Common myeloid progenitor, CD34-positive (primary cell): ENCODE results near the gene LELP1.

ENCODE experiments used
- CTCF ChIA-PET: fragments of 350-600 bp; sonication (Branson Sonifier 250); formaldehyde crosslinking; loops from one replicate; lab custom pipeline; 2021; ENCODE audit warnings: antibody characterized with exemption; lab: Charles Lee
- POLR2A ChIA-PET: fragments of 350-600 bp; sonication (Branson Sonifier 250); formaldehyde crosslinking; loops from one replicate; lab custom pipeline; 2021; ENCODE audit warnings: antibody characterized with exemption; lab: Charles Lee
- DNase-seq, 3 donors: peaks; one replicate each; pipeline versions ENCODE4 v3.0.0 to v3.0.0-alpha.2; 2013
- H3K27ac ChIP-seq, 2 experiments: 1 replicate in 1 of 2; 2 replicates in 1 of 2; pipeline ENCODE4 v1.7.0; 2013; ENCODE audit warnings: inconsistent platforms in 2 of 2, low read length in 2 of 2, mild to moderate bottlenecking in 2 of 2, low read depth in 1 of 2, moderate library complexity in 1 of 2; ENCODE audit not compliant: severe bottlenecking in 2 of 2, insufficient read depth in 1 of 2, poor library complexity in 1 of 2
- H3K27me3 ChIP-seq, 5 experiments: replicated peaks in 2 of 5; 1 replicate in 3 of 5; 2 replicates in 2 of 5; pipeline versions ENCODE4 v1.6.1 to v1.7.0; 2013; ENCODE audit warnings: low read length in 4 of 5, mild to moderate bottlenecking in 2 of 5, moderate library complexity in 2 of 5, inconsistent platforms in 1 of 5; ENCODE audit not compliant: insufficient read depth in 5 of 5, control insufficient read depth in 4 of 5
- H3K36me3 ChIP-seq, 4 experiments: 1 replicate in 2 of 4; 2 replicates in 2 of 4; pipeline versions ENCODE4 v1.6.1 to v1.7.0; 2013; ENCODE audit warnings: low read length in 3 of 4, control low read depth in 1 of 4, mild to moderate bottlenecking in 1 of 4; ENCODE audit not compliant: control insufficient read depth in 4 of 4, insufficient read depth in 4 of 4
- H3K4me1 ChIP-seq, 4 experiments: 1 replicate in 3 of 4; 2 replicates in 1 of 4; pipeline versions ENCODE4 v1.6.1 to v1.7.1; 2013; ENCODE audit warnings: low read length in 3 of 4, mild to moderate bottlenecking in 3 of 4, control low read depth in 1 of 4, inconsistent platforms in 1 of 4, moderate library complexity in 1 of 4; ENCODE audit not compliant: control insufficient read depth in 4 of 4, insufficient read depth in 4 of 4; ENCODE audit errors: control extremely low read depth in 1 of 4
- H3K4me3 ChIP-seq, 7 experiments: 1 replicate in 4 of 7; 2 replicates in 3 of 7; pipeline versions ENCODE4 v1.5.1 to v1.7.0; 2013; ENCODE audit warnings: mild to moderate bottlenecking in 7 of 7, low read length in 6 of 7, moderate library complexity in 6 of 7, inconsistent platforms in 2 of 7, low read depth in 2 of 7, control low read depth in 1 of 7; ENCODE audit not compliant: insufficient read depth in 4 of 7, control insufficient read depth in 1 of 7; ENCODE audit errors: extremely low read depth in 1 of 7
- H3K9me3 ChIP-seq, 5 experiments: 1 replicate in 4 of 5; 2 replicates in 1 of 5; pipeline versions ENCODE4 v1.6.1 to v1.7.1; 2013; ENCODE audit warnings: low read length in 4 of 5, mild to moderate bottlenecking in 2 of 5, inconsistent platforms in 1 of 5, low read depth in 1 of 5, moderate library complexity in 1 of 5; ENCODE audit not compliant: control insufficient read depth in 4 of 5, insufficient read depth in 2 of 5; ENCODE audit errors: control extremely low read depth in 1 of 5
- WGBS: methylation state at CpG from one replicate; pipeline ENCODE4 v1.1.5; 2013; ENCODE audit not compliant: insufficient coverage; 5-methylcytosine and 5-hydroxymethylcytosine counted together

The LELP1 gene

DNA sequence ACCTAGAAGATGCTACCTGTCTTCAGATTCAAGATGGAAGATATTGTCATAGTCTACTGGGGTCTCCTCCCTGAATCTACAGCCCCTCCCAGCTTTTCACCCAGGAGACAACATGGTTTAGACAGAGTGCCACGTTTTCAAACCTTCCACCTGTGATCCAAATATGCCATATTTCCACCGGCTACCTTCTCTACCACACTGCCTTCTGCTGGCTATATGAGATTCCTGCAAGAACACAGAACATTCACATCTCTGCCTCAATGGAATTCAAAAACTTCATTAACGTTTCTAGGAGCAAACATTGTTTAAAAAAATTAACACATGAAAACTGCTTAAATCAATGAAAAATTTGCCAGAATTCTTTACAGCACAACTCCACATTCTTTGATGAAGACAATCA lies 12.9 kb upstream of the LELP1 start:
- peak in 1 of 3 donors; percentile 1 for DNase-seq
- POLR2A ChIA-PET: no interaction called here
- 30% methylated on average over 3 of the region's 3 CpGs for WGBS
- H3K9me3 ChIP-seq: no peaks in the 10 kb centered on the region
- CTCF ChIA-PET: interaction anchor here (2.5 kb wide), 1 partner anchor 38 kb away, joined by 8 read pairs; no protein-coding TSS in a partner anchor
- H3K36me3 ChIP-seq: no peaks in the 10 kb centered on the region
- no peak overlapping the region for H3K4me3 ChIP-seq
- H3K4me1 ChIP-seq: peaks cover 0 to 5% (median 0%) of the 10 kb centered on the region in 4 experiments
- no peak overlapping the region for H3K27ac ChIP-seq
- peaks cover 0 to 18% (median 8%) of the 10 kb centered on the region in 5 experiments for H3K27me3 ChIP-seq

- no peaks in the 10 kb centered on the region for H3K9me3 ChIP-seq
- peak in 1 of 3 donors; percentile 3 for DNase-seq
- CTCF ChIA-PET: interaction anchor here (1.0 to 2.5 kb wide), 5 partner anchors 29 to 322 kb away, joined by 3 to 13 read pairs (median 3); no protein-coding TSS in a partner anchor
- 20% methylated on average over 1 of the region's 3 CpGs for WGBS
- H3K27me3 ChIP-seq: peaks cover 0 to 20% (median 8%) of the 10 kb centered on the region in 5 experiments
- H3K4me1 ChIP-seq: peaks cover 0 to 5% (median 0%) of the 10 kb centered on the region in 4 experiments
- POLR2A ChIA-PET: no interaction called here
- no peak overlapping the region for H3K27ac ChIP-seq
- H3K36me3 ChIP-seq: no peaks in the 10 kb centered on the region
- H3K4me3 ChIP-seq: no peak overlapping the region
These were observed 10.5 kb upstream of the LELP1 start for GRCh38 chr1:153192697-153193096.

DNA sequence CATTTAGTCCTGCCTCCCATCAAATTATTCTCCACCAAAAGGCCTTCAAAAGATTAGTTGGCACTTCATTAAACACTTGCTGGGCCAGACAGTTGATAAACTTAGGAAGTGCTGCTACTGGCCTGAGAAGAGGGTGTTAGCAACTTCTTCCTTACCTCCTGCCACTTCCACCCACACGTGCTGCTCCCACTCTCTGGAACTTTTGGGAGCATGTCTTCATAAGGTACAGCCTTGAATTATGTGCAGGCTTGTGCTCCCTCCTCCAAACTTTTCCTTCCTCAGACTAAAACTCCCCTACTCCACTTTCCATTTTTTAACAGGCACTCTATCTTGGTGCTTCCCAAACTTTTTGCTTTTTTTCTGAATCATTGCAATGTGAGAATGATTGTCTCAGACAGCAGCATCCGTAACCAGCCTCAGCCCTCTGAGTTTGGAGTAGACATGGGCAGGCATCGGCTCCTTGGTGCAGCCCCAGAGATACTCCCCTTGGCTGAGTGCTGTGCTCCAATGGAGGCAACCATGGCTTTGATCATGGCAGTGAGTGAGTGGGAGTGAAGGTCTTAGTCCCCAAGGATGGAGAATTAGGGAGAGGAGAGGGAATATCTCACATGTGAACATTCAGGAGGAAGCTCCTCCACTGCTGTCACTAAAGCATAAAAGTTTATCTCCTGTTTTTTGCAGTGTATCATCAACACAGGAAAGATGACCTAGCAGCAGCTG lies 8.7 kb upstream of the LELP1 start:
- ChIA-PET POLR2A (no interaction called here), CTCF (no interaction called here)
- Histone ChIP-seq H3K4me3 (no peak overlapping the region), H3K27me3 (peaks cover 0 to 22% (median 8%) of the 10 kb centered on the region in 5 experiments), H3K4me1 (peaks cover 0 to 5% (median 0%) of the 10 kb centered on the region in 4 experiments), H3K27ac (no peak overlapping the region), H3K9me3 (no peaks in the 10 kb centered on the region), H3K36me3 (no peaks in the 10 kb centered on the region)
- no peak for DNase-seq
- WGBS: 81% methylated on average over 3 of the region's 3 CpGs

DNA sequence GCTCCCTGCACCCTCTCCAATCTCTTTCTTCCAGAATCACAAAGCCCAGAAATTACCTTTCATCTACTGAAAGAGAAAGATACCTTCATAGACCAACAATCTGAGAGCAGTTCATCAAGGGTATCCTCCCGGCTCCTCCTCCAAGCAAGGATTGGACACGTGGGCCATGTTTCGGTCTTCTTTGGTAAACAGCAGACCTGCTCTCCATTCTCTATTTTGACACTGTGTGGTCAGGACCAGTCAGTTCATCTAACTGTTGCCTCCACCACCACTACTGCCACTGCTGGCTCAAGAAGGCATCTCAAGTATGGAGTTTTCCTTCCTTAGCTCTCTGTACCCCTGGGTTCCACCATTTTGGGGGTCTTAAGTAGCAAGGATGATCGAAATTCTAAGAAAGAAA lies 8.0 kb upstream of the LELP1 start:
- Histone ChIP-seq H3K9me3 (no peaks in the 10 kb centered on the region), H3K36me3 (no peaks in the 10 kb centered on the region), H3K4me3 (no peak overlapping the region), H3K4me1 (peaks cover 0 to 5% (median 0%) of the 10 kb centered on the region in 4 experiments), H3K27me3 (peaks cover 0 to 19% (median 8%) of the 10 kb centered on the region in 5 experiments), H3K27ac (no peak overlapping the region)
- ChIA-PET POLR2A (no interaction called here), CTCF (no interaction called here)
- DNase-seq: no peak
- 91% methylated on average over 4 of the region's 4 CpGs for WGBS

DNA sequence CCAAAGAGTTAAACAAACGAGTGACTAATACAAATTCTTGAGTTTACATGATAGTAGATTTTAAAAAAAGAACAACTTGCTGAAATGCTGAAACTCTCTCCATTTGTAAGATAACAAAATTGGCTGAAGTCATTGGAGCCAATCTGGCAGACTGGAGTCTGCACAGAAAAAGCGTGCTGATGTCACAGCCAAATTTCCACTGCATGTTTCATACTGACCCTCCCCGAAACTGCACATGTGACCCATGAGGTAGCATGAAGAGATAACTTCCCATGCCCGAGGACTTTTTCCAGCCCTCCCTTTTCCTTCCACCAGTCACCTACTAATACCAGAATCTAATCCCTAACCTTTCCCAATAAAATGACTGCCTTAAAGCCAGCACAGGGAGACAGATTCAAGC lies 1.2 kb upstream of the LELP1 start:
- H3K27ac ChIP-seq: no peak overlapping the region
- no peaks in the 10 kb centered on the region for H3K4me1 ChIP-seq
- H3K36me3 ChIP-seq: no peaks in the 10 kb centered on the region
- ChIA-PET CTCF (no interaction called here), POLR2A (no interaction called here)
- H3K4me3 ChIP-seq: no peak overlapping the region
- H3K9me3 ChIP-seq: no peaks in the 10 kb centered on the region
- DNase-seq: no peak
- peaks cover 0 to 11% (median 2%) of the 10 kb centered on the region in 5 experiments for H3K27me3 ChIP-seq
- 100% methylated on average over 3 of the region's 4 CpGs for WGBS

GRCh38 chr1:153206631-153207030 lies 3.4 kb downstream of the LELP1 start:
- H3K27me3 ChIP-seq: peaks cover 0 to 28% (median 6%) of the 10 kb centered on the region in 5 experiments
- no peaks in the 10 kb centered on the region for H3K4me1 ChIP-seq
- no peak overlapping the region for H3K27ac ChIP-seq
- no peak overlapping the region for H3K4me3 ChIP-seq
- ChIA-PET POLR2A (no interaction called here), CTCF (no interaction called here)
- H3K9me3 ChIP-seq: no peaks in the 10 kb centered on the region
- no peaks in the 10 kb centered on the region for H3K36me3 ChIP-seq
- WGBS: 92% methylated on average over 9 of the region's 9 CpGs
- DNase-seq: no peak

- WGBS: 79% methylated on average over 7 of the region's 7 CpGs
- Histone ChIP-seq H3K27ac (no peak overlapping the region), H3K4me3 (no peak overlapping the region), H3K36me3 (no peaks in the 10 kb centered on the region), H3K27me3 (peaks cover 0 to 22% (median 6%) of the 10 kb centered on the region in 5 experiments), H3K4me1 (no peaks in the 10 kb centered on the region), H3K9me3 (no peaks in the 10 kb centered on the region)
- no peak for DNase-seq
- ChIA-PET POLR2A (no interaction called here), CTCF (no interaction called here)
These were observed 7.0 kb downstream of the LELP1 start for GRCh38 chr1:153210206-153210605.
